Activated naive CD8-positive, alpha-beta T cell treated with anti-CD3 and anti-CD28 coated beads, Interleukin-2, amount 50 U/mL, for 24 hours (primary cell): ENCODE data around the gene UBE2G1.
A peak's percentile ranks its signal among the peaks of the same experiment; 100 is the strongest.

Experiments used
- ATAC-seq: fragments of 150-1000 bp; cut with Tn5 transposase; one replicate; pipeline ENCODE4 v1.10.0; 2021
- DNase-seq: peaks from one replicate; pipeline ENCODE4 v3.0.0; 2021
- H3K27ac Mint-ChIP-seq: one replicate; pipeline ENCODE4 v1.8.0; 2021; ENCODE audit warnings: mild to moderate bottlenecking, mixed read lengths
- H3K27me3 Mint-ChIP-seq: one replicate; pipeline ENCODE4 v1.8.0; 2021; ENCODE audit warnings: mixed read lengths
- H3K36me3 Mint-ChIP-seq: one replicate; pipeline ENCODE4 v1.8.0; 2021; ENCODE audit warnings: low read depth, mixed read lengths
- H3K4me1 Mint-ChIP-seq: one replicate; pipeline ENCODE4 v1.8.0; 2021; ENCODE audit warnings: mixed read lengths
- H3K4me3 Mint-ChIP-seq: one replicate; pipeline ENCODE4 v1.8.0; 2021; ENCODE audit warnings: mild to moderate bottlenecking, moderate library complexity, mixed read lengths
- H3K9me3 Mint-ChIP-seq: one replicate; pipeline ENCODE4 v1.8.0; 2021; ENCODE audit warnings: mixed read lengths

The UBE2G1 gene

GRCh38 chr17:4366327-4367063 is at the start of gene UBE2G1:
TSS of gene UBE2G1 (minus strand) at chr17:4366675. CDS start at chr17:4366316, 359 bp downstream.
- H3K27ac Mint-ChIP-seq: peak within 1 kb of the TSS; percentile 85
- peak; percentile 84 for ATAC-seq
- peak; percentile 100 for DNase-seq
- H3K4me3 Mint-ChIP-seq: peak within 1 kb of the TSS; percentile 76
- H3K4me1 Mint-ChIP-seq: peaks cover 28% of the 10 kb centered on the region
- H3K36me3 Mint-ChIP-seq: peaks cover 10% of the 10 kb centered on the region
- peaks cover 2% of the 10 kb centered on the region for H3K27me3 Mint-ChIP-seq
- H3K9me3 Mint-ChIP-seq: no peaks in the 10 kb centered on the region

GRCh38 chr17:4412933-4413831 is 46.7 kb upstream of the UBE2G1 start:
- peak; percentile 98 for ATAC-seq
- Mint-ChIP-seq H3K9me3 (no peaks in the 10 kb centered on the region), H3K4me1 (peaks cover 4% of the 10 kb centered on the region)

DNA sequence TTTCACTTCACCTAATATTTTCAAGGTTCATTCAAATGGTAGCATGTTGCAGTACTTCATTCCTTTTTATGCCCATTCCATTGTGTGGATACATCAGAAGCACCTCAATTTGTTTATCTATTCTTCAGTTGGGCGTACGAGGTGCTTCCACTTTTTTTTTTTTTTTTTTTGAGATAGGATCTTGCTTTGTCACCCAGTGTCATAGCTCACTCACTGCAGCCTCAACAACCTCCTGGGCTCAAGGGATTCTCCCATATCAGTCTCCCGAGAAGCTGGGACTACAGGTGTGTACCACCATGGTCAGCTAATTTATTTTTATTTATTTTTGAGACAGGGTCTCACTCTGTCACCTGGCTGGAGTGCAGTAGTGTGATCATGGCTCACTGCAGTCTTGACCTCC is 44.7 kb upstream of the UBE2G1 start:
- ATAC-seq (no peak), DNase-seq (no peak)
- no peaks in the 10 kb centered on the region for H3K9me3 Mint-ChIP-seq
- peaks cover 4% of the 10 kb centered on the region for H3K4me1 Mint-ChIP-seq
- H3K27ac Mint-ChIP-seq: no peak overlapping the region
- no peaks in the 10 kb centered on the region for H3K36me3 Mint-ChIP-seq
- no peaks in the 10 kb centered on the region for H3K27me3 Mint-ChIP-seq
- H3K4me3 Mint-ChIP-seq: no peak overlapping the region

More at GRCh38 chr17:4412933-4413831, 46.7 kb upstream of the UBE2G1 start:
- DNase-seq: peak; percentile 95
- H3K4me3 Mint-ChIP-seq: peak overlapping the region; percentile 49
- H3K27ac Mint-ChIP-seq: no peak overlapping the region
- H3K36me3 Mint-ChIP-seq: no peaks in the 10 kb centered on the region
- no peaks in the 10 kb centered on the region for H3K27me3 Mint-ChIP-seq

DNA sequence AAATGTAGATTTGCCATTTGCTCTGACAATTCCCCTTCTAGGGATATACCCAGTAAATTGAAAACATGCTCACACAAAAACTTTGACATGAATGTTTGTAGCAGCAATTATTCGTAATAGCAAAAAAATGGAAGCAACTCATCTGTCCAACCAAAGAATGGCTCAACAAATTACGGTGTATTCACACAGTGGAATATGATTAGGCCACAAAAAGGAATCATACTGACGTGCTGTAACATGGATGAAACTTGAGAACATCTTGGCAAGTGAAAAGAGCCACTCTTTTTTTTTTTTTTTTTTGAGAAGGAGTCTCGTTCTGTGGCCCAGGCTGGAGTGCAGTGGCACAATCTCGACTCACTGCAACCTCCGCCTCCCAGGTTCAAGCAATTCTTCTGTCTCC is 43.2 kb upstream of the UBE2G1 start:
- Mint-ChIP-seq H3K4me1 (peaks cover 4% of the 10 kb centered on the region), H3K9me3 (no peaks in the 10 kb centered on the region), H3K36me3 (no peaks in the 10 kb centered on the region), H3K27ac (no peak overlapping the region), H3K4me3 (no peak overlapping the region), H3K27me3 (no peaks in the 10 kb centered on the region)
- DNase-seq (no peak), ATAC-seq (no peak)

GRCh38 chr17:4407851-4408250 is 41.4 kb upstream of the UBE2G1 start:
- Mint-ChIP-seq H3K27ac (no peak overlapping the region), H3K36me3 (no peaks in the 10 kb centered on the region), H3K4me3 (no peak overlapping the region), H3K27me3 (no peaks in the 10 kb centered on the region), H3K9me3 (no peaks in the 10 kb centered on the region), H3K4me1 (peaks cover under 1% of the 10 kb centered on the region)
- DNase-seq (no peak), ATAC-seq (no peak)

DNA sequence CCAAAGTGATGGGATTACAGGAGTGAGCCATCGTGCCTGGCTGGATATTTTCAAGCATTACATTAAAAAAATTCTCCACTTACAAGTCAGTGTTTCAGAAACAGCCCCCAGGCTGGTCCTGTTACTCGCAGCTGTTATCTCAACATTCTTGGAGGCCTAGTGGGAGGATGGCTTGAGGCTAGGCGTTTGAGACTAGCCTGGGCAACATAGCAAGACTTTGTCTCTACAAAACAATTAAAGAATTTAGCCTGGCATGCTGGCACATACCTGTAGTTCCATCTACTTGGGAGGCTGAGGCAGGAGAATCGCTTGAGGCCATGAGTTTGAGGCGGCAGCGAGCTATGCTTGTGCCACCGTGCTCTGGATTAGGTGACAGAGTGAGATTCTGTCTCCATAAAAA is 40.7 kb upstream of the UBE2G1 start:
- Mint-ChIP-seq H3K4me1 (no peaks in the 10 kb centered on the region), H3K27ac (no peak overlapping the region), H3K27me3 (no peaks in the 10 kb centered on the region), H3K4me3 (no peak overlapping the region), H3K9me3 (no peaks in the 10 kb centered on the region), H3K36me3 (no peaks in the 10 kb centered on the region)
- ATAC-seq (no peak), DNase-seq (no peak)

GRCh38 chr17:4406386-4406785 is 39.9 kb upstream of the UBE2G1 start:
- Mint-ChIP-seq H3K4me3 (no peak overlapping the region), H3K27me3 (no peaks in the 10 kb centered on the region), H3K9me3 (no peaks in the 10 kb centered on the region), H3K4me1 (no peaks in the 10 kb centered on the region), H3K36me3 (no peaks in the 10 kb centered on the region), H3K27ac (no peak overlapping the region)
- DNase-seq: no peak
- ATAC-seq: no peak

- Mint-ChIP-seq H3K4me1 (no peaks in the 10 kb centered on the region), H3K27ac (no peak overlapping the region), H3K36me3 (no peaks in the 10 kb centered on the region), H3K9me3 (no peaks in the 10 kb centered on the region), H3K4me3 (no peak overlapping the region), H3K27me3 (no peaks in the 10 kb centered on the region)
- ATAC-seq: no peak
- no peak for DNase-seq
Observed at GRCh38 chr17:4405699-4406098, 39.2 kb upstream of the UBE2G1 start.

- no peak overlapping the region for H3K4me3 Mint-ChIP-seq
- DNase-seq (no peak), ATAC-seq (no peak)
- no peaks in the 10 kb centered on the region for H3K27me3 Mint-ChIP-seq
- no peaks in the 10 kb centered on the region for H3K4me1 Mint-ChIP-seq
- no peaks in the 10 kb centered on the region for H3K36me3 Mint-ChIP-seq
- no peak overlapping the region for H3K27ac Mint-ChIP-seq
- H3K9me3 Mint-ChIP-seq: no peaks in the 10 kb centered on the region
Observed at GRCh38 chr17:4405038-4405669, 38.7 kb upstream of the UBE2G1 start.

GRCh38 chr17:4397840-4398239 is 31.4 kb upstream of the UBE2G1 start:
- Mint-ChIP-seq H3K36me3 (no peaks in the 10 kb centered on the region), H3K4me3 (no peak overlapping the region), H3K4me1 (peaks cover 5% of the 10 kb centered on the region), H3K9me3 (no peaks in the 10 kb centered on the region), H3K27ac (no peak overlapping the region), H3K27me3 (peaks cover 4% of the 10 kb centered on the region)
- no peak for ATAC-seq
- DNase-seq: no peak

GRCh38 chr17:4395111-4395478 is 28.6 kb upstream of the UBE2G1 start:
- no peak for DNase-seq
- Mint-ChIP-seq H3K4me1 (peaks cover 5% of the 10 kb centered on the region), H3K36me3 (no peaks in the 10 kb centered on the region), H3K27ac (no peak overlapping the region), H3K27me3 (peaks cover 4% of the 10 kb centered on the region), H3K4me3 (no peak overlapping the region), H3K9me3 (no peaks in the 10 kb centered on the region)
- ATAC-seq: no peak

DNA sequence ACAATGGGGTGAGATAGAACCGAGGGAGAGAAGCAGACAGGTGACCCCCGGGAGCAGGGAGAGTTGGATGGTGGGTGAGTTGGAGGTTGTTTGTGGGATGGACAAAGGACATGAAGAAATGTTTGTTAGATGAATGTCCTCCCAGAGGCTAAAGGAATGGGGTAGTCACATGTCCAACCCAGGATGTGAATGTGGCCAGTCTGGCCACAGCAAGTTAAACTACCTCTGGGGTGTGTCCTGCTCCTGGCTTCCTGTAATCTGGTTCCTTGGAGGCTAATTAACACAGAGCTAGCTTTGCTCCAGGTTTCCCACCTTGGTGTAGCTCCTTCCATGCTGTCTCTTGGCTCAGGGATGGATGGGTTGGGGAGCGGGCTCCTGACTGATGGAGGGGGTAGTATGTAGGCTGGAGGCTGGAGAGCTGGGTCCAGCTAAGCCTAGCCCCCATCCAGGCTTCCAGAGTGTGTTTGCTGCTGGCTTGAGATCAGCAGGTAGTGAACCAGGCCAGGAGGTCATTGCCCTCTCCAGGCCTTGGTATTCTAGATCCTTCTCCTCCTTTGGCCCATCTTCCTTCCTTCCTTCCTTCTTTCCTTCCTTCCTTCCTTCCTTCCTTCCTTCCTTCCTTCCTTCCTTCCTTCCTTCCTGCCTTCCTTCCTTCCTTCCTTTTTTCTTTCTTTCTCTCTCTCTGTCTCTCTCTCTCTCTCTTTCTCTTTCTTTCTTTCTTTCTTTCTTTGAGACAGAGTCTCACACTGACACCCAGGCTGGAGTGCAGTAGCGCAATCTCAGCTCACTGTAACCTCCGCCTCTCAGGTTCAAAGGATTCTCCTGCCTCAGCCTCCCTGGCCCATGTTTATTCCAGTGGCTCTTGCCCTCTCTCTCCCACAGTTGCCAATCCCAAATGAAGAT is 28.0 kb upstream of the UBE2G1 start:
- H3K9me3 Mint-ChIP-seq: no peaks in the 10 kb centered on the region
- H3K4me3 Mint-ChIP-seq: no peak overlapping the region
- peaks cover 4% of the 10 kb centered on the region for H3K27me3 Mint-ChIP-seq
- no peak for DNase-seq
- no peak for ATAC-seq
- H3K36me3 Mint-ChIP-seq: no peaks in the 10 kb centered on the region
- no peak overlapping the region for H3K27ac Mint-ChIP-seq
- peaks cover 5% of the 10 kb centered on the region for H3K4me1 Mint-ChIP-seq

GRCh38 chr17:4393806-4394205 is 27.3 kb upstream of the UBE2G1 start:
- Mint-ChIP-seq H3K4me3 (no peak overlapping the region), H3K9me3 (no peaks in the 10 kb centered on the region), H3K36me3 (no peaks in the 10 kb centered on the region), H3K4me1 (peaks cover 5% of the 10 kb centered on the region), H3K27ac (no peak overlapping the region), H3K27me3 (peaks cover 4% of the 10 kb centered on the region)
- ATAC-seq (no peak), DNase-seq (no peak)

DNA sequence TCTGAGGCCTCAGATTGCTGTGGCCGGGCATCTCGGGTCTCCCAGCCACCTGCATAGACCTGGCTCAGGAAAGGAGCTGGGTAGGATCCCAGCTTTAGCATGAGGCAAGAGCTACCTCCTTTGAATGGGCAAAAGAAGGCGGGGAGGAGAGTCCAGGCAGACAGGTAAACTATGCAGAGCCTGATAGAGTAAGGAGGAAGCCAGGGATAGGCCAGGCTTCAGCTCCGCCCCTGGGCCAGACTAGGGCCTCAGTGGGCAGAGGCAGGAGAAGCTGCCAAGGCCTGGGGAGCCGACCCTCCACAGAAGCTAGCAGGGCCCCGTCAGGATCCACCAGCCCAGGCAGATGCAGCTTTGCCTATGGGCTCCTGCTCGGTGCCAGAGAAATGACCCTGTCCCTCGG is 22.6 kb upstream of the UBE2G1 start:
- no peak for ATAC-seq
- Mint-ChIP-seq H3K4me1 (no peaks in the 10 kb centered on the region), H3K36me3 (no peaks in the 10 kb centered on the region), H3K9me3 (no peaks in the 10 kb centered on the region), H3K27ac (no peak overlapping the region), H3K27me3 (no peaks in the 10 kb centered on the region), H3K4me3 (no peak overlapping the region)
- DNase-seq: no peak
